CD4-positive, alpha-beta memory T cell (primary cell): ENCODE measurements around the gene PCP4. TPM values are rescaled to one million over a fixed set of nuclear protein-coding genes. Genes with fewer than 3 reads are reported as not detected.

Experiments used
- CTCF ChIA-PET: fragments of 350-600 bp; sonication (Branson Sonifier 250); formaldehyde crosslinking; loops from one replicate; lab custom pipeline; 2021; ENCODE audit warnings: inconsistent platforms; ENCODE audit not compliant: partially characterized antibody; lab: Charles Lee
- POLR2A ChIA-PET: fragments of 350-600 bp; sonication (Branson Sonifier 250); formaldehyde crosslinking; loops from one replicate; lab custom pipeline; 2021; ENCODE audit not compliant: partially characterized antibody; lab: Charles Lee
- DNase-seq, 5 donors: peaks; one replicate each; pipeline versions ENCODE4 v3.0.0 to v3.0.0-alpha.2; 2020 to 2022; ENCODE audit warnings: mixed read lengths in 1 of 5
- H3K27ac ChIP-seq: one replicate; pipeline ENCODE4 v1.7.0; 2013; ENCODE audit warnings: low read depth, low read length
- H3K27me3 ChIP-seq: 2 replicates; pipeline ENCODE4 v1.7.0; 2013; ENCODE audit warnings: mild to moderate bottlenecking, low read length, moderate library complexity; ENCODE audit not compliant: insufficient read depth
- H3K36me3 ChIP-seq: 2 replicates; pipeline ENCODE4 v1.7.0; 2013; ENCODE audit warnings: mild to moderate bottlenecking, low read length, moderate library complexity; ENCODE audit not compliant: insufficient read depth
- H3K4me1 ChIP-seq: 2 replicates; pipeline ENCODE4 v1.7.0; 2013; ENCODE audit warnings: mild to moderate bottlenecking, low read length, moderate library complexity; ENCODE audit not compliant: insufficient read depth
- H3K4me3 ChIP-seq, 2 donors: one replicate each; pipeline ENCODE4 v1.7.0; 2013; ENCODE audit warnings: low read length in 2 of 2, mild to moderate bottlenecking in 1 of 2
- H3K9me3 ChIP-seq, 2 donors: one replicate each; pipeline ENCODE4 v1.7.0; 2013; ENCODE audit warnings: low read length in 2 of 2, control low read depth in 1 of 2; ENCODE audit not compliant: control insufficient read depth in 1 of 2
- H3K27ac Mint-ChIP-seq, 7 donors: one replicate each; pipeline ENCODE4 v1.8.0; 2020 to 2021; ENCODE audit warnings: mixed read lengths in 7 of 7, mild to moderate bottlenecking in 6 of 7, inconsistent platforms in 3 of 7, moderate library complexity in 3 of 7
- H3K27me3 Mint-ChIP-seq, 2 donors: one replicate each; pipeline ENCODE4 v1.8.0; 2020 to 2021; ENCODE audit warnings: mixed read lengths in 2 of 2
- H3K36me3 Mint-ChIP-seq, 2 donors: one replicate each; pipeline ENCODE4 v1.8.0; 2020 to 2021; ENCODE audit warnings: mixed read lengths in 2 of 2, inconsistent platforms in 1 of 2, mild to moderate bottlenecking in 1 of 2
- H3K4me1 Mint-ChIP-seq, 4 donors: one replicate each; pipeline ENCODE4 v1.8.0; 2020 to 2021; ENCODE audit warnings: mixed read lengths in 4 of 4, mild to moderate bottlenecking in 1 of 4
- H3K4me3 Mint-ChIP-seq, 8 donors: one replicate each; pipeline ENCODE4 v1.8.0; 2020 to 2021; ENCODE audit warnings: mixed read lengths in 8 of 8, mild to moderate bottlenecking in 7 of 8, moderate library complexity in 6 of 8, inconsistent platforms in 3 of 8
- H3K9me3 Mint-ChIP-seq, 8 donors: one replicate each; pipeline ENCODE4 v1.8.0; 2020 to 2021; ENCODE audit warnings: mixed read lengths in 8 of 8, mild to moderate bottlenecking in 5 of 8, inconsistent platforms in 3 of 8, moderate library complexity in 1 of 8
- intact Hi-C: fragments of 100-400 bp; cut with micrococcal nuclease; formaldehyde crosslinking; loops from one replicate; pipeline ENCODE4 v1.15.1; 2023
- polyA plus RNA-seq, 2 donors: library from polyadenylated mRNA; unstranded; fragments of 300-500 nt; fragmentation: Illumina TruSeq; gene quantifications; one replicate each; pipeline ENCODE4 v1.2.3, GENCODE V29; 2021
- total RNA-seq, 2 experiments: library from RNA; stranded (reverse); gene quantifications; one replicate each; pipeline ENCODE4 v1.2.3, GENCODE V29; 2021

Gene PCP4
- total and polyA plus RNA-seq, 4 experiments from 2014 or later = not detected

DNA sequence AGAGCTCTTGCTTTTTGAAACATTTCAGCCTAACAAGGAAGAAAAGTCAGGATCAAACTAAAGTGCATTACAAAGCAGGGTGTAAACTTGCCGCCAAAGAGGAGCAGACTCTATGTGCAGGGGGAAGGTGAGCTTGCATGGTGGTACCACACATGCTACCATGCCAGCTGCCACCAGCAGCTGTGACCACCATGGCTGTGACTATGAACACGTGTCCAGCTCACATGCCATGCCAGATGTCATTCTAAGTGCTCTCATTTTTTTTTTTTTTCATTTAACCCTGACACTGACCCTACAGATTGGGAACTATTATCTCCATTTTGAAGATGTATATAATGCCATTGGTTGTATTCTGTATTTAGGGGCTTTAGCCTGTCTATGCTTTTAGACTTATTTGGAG is 79.0 kb downstream of the PCP4 start:
- POLR2A ChIA-PET = no interaction called here

DNA sequence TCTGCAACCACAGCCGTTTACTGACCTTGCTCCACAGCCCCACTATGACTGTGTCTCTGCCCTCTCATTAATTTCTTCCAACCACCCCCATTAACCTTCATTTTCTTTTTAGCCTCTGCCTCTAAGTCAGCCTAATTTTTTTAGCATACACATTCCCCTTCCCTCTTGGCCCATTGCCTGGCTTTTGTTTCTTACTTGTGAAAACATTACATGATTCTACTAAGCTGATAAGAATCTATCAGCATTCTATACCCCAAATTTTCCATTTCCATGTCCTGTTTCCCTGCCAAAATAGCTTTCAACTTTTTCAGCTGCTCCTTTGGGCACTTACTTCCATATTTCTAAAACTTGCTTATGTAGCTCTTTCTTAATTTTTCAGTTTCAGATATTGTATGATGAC is 79.8 kb downstream of the PCP4 start:
- intact Hi-C loops = no loop called here
- CTCF ChIA-PET = no interaction called here
- no peak overlapping the region for H3K27ac ChIP-seq

More for the DNA sequence above, 79.0 kb downstream of the PCP4 start:
- intact Hi-C loops = no loop called here
- no peak for DNase-seq
- Histone ChIP-seq H3K4me3 (no peak overlapping the region), H3K27me3 (no peaks in the 10 kb centered on the region), H3K9me3 (no peaks in the 10 kb centered on the region), H3K27ac (no peak overlapping the region), H3K4me1 (no peaks in the 10 kb centered on the region), H3K36me3 (no peaks in the 10 kb centered on the region)
- Mint-ChIP-seq H3K27ac (no peak overlapping the region), H3K4me3 (no peak overlapping the region), H3K27me3 (no peaks in the 10 kb centered on the region), H3K9me3 (peaks cover 3 to 19% (median 13%) of the 10 kb centered on the region in 8 donors), H3K4me1 (no peaks in the 10 kb centered on the region), H3K36me3 (no peaks in the 10 kb centered on the region)
- CTCF ChIA-PET = no interaction called here

GRCh38 chr21:39951183-39952101 is 84.2 kb downstream of the PCP4 start:
- Histone ChIP-seq H3K4me3 (no peak overlapping the region), H3K36me3 (no peaks in the 10 kb centered on the region), H3K27ac (no peak overlapping the region), H3K27me3 (no peaks in the 10 kb centered on the region), H3K4me1 (no peaks in the 10 kb centered on the region), H3K9me3 (no peaks in the 10 kb centered on the region)
- H3K4me1 Mint-ChIP-seq = no peaks in the 10 kb centered on the region
- CTCF ChIA-PET = no interaction called here
- H3K9me3 Mint-ChIP-seq = peaks cover 0 to 14% (median 10%) of the 10 kb centered on the region in 8 donors
- no peak for DNase-seq
- no peaks in the 10 kb centered on the region for H3K36me3 Mint-ChIP-seq
- H3K27me3 Mint-ChIP-seq = no peaks in the 10 kb centered on the region
- H3K27ac Mint-ChIP-seq = no peak overlapping the region
- intact Hi-C loops = no loop called here
- no peak overlapping the region for H3K4me3 Mint-ChIP-seq
- POLR2A ChIA-PET = no interaction called here

More for the DNA sequence above, 79.8 kb downstream of the PCP4 start:
- H3K36me3 ChIP-seq = no peaks in the 10 kb centered on the region
- no peaks in the 10 kb centered on the region for H3K9me3 ChIP-seq
- no peak overlapping the region for H3K4me3 Mint-ChIP-seq
- DNase-seq = no peak
- no peaks in the 10 kb centered on the region for H3K27me3 Mint-ChIP-seq
- peaks cover 3 to 23% (median 13%) of the 10 kb centered on the region in 8 donors for H3K9me3 Mint-ChIP-seq
- no peaks in the 10 kb centered on the region for H3K4me1 ChIP-seq
- no peaks in the 10 kb centered on the region for H3K4me1 Mint-ChIP-seq
- H3K27ac Mint-ChIP-seq = no peak overlapping the region
- no peaks in the 10 kb centered on the region for H3K27me3 ChIP-seq
- H3K36me3 Mint-ChIP-seq = no peaks in the 10 kb centered on the region
- POLR2A ChIA-PET = no interaction called here
- no peak overlapping the region for H3K4me3 ChIP-seq

DNA sequence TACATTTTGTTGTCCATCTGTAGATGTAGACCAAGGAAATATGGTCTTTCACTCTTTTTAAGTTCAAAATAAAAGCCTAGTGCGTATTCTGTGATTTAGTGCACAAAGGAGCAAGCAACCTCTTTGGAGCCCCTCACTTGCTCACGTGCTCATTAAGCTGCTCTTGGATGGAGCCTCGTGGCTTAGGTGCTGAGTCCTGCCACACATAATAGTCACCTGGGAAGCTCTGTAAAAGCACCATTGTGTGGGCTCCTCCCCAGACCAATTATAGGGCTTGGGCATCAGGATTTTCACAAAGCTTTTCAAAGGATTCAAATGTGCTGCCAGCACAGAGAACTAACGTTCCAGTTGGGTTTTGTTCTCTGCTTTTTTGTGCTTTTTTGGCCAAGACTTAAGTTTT is 85.0 kb downstream of the PCP4 start:
- Mint-ChIP-seq H3K4me1 (no peaks in the 10 kb centered on the region), H3K4me3 (no peak overlapping the region), H3K27ac (no peak overlapping the region), H3K9me3 (peaks cover 0 to 13% (median 10%) of the 10 kb centered on the region in 8 donors), H3K27me3 (no peaks in the 10 kb centered on the region), H3K36me3 (no peaks in the 10 kb centered on the region)
- H3K27me3 ChIP-seq = no peaks in the 10 kb centered on the region
- intact Hi-C loops = no loop called here
- H3K27ac ChIP-seq = no peak overlapping the region
- no peaks in the 10 kb centered on the region for H3K36me3 ChIP-seq
- no peaks in the 10 kb centered on the region for H3K4me1 ChIP-seq
- H3K9me3 ChIP-seq = no peaks in the 10 kb centered on the region
- CTCF ChIA-PET = no interaction called here
- DNase-seq = no peak
- no peak overlapping the region for H3K4me3 ChIP-seq
- POLR2A ChIA-PET = no interaction called here

- Mint-ChIP-seq H3K27me3 (no peaks in the 10 kb centered on the region), H3K4me1 (no peaks in the 10 kb centered on the region), H3K27ac (no peak overlapping the region), H3K4me3 (no peak overlapping the region), H3K36me3 (no peaks in the 10 kb centered on the region), H3K9me3 (peaks cover 0 to 12% (median 8%) of the 10 kb centered on the region in 8 donors)
- Histone ChIP-seq H3K9me3 (no peaks in the 10 kb centered on the region), H3K36me3 (no peaks in the 10 kb centered on the region), H3K4me1 (no peaks in the 10 kb centered on the region), H3K27ac (no peak overlapping the region), H3K4me3 (no peak overlapping the region), H3K27me3 (no peaks in the 10 kb centered on the region)
- intact Hi-C loops = no loop called here
- DNase-seq = no peak
- CTCF ChIA-PET = no interaction called here
- POLR2A ChIA-PET = no interaction called here
Observed at GRCh38 chr21:39954570-39954969, 87.3 kb downstream of the PCP4 start.

- Mint-ChIP-seq H3K4me3 (no peak overlapping the region), H3K9me3 (peaks cover 0 to 17% (median 11%) of the 10 kb centered on the region in 8 donors), H3K36me3 (no peaks in the 10 kb centered on the region), H3K27ac (no peak overlapping the region), H3K27me3 (no peaks in the 10 kb centered on the region), H3K4me1 (no peaks in the 10 kb centered on the region)
- POLR2A ChIA-PET = no interaction called here
- H3K27me3 ChIP-seq = no peaks in the 10 kb centered on the region
- H3K4me1 ChIP-seq = no peaks in the 10 kb centered on the region
- intact Hi-C loops = no loop called here
- no peaks in the 10 kb centered on the region for H3K9me3 ChIP-seq
- H3K27ac ChIP-seq = no peak overlapping the region
- DNase-seq = no peak
- CTCF ChIA-PET = no interaction called here
- H3K4me3 ChIP-seq = no peak overlapping the region
- H3K36me3 ChIP-seq = no peaks in the 10 kb centered on the region
Observed at GRCh38 chr21:39955326-39955725, 88.1 kb downstream of the PCP4 start.

- no peak overlapping the region for H3K27ac Mint-ChIP-seq
- no peaks in the 10 kb centered on the region for H3K4me1 Mint-ChIP-seq
- no peak for DNase-seq
- H3K4me3 Mint-ChIP-seq = no peak overlapping the region
- intact Hi-C loops = no loop called here
- H3K4me3 ChIP-seq = no peak overlapping the region
- H3K4me1 ChIP-seq = no peaks in the 10 kb centered on the region
- H3K27me3 Mint-ChIP-seq = no peaks in the 10 kb centered on the region
- no peaks in the 10 kb centered on the region for H3K36me3 ChIP-seq
- CTCF ChIA-PET = no interaction called here
- H3K27ac ChIP-seq = no peak overlapping the region
- H3K36me3 Mint-ChIP-seq = no peaks in the 10 kb centered on the region
- H3K27me3 ChIP-seq = no peaks in the 10 kb centered on the region
- no peaks in the 10 kb centered on the region for H3K9me3 ChIP-seq
- POLR2A ChIA-PET = no interaction called here
- peaks cover 2 to 21% (median 12%) of the 10 kb centered on the region in 8 donors for H3K9me3 Mint-ChIP-seq
Observed at GRCh38 chr21:39956586-39956985, 89.3 kb downstream of the PCP4 start.
